WTC11 (cell line): ENCODE measurements around the gene KCNMA1.

Experiments used
- CREB1 ChIP-seq: sonication (generic); formaldehyde crosslinking; IDR thresholded peaks from 2 replicates; pipeline ENCODE4 v1.8.0; 2023; ENCODE audit warnings: mild to moderate bottlenecking, missing genetic modification reagents
- CTCF ChIP-seq: fragments of 200-600 bp; IDR thresholded peaks from 2 replicates; pipeline ENCODE4 v1.8.0; 2022; ENCODE audit warnings: antibody characterized with exemption
- ESRRA ChIP-seq: sonication (generic); formaldehyde crosslinking; IDR thresholded peaks from 2 replicates; pipeline ENCODE4 v1.8.1; 2022; ENCODE audit warnings: mild to moderate bottlenecking, missing genetic modification reagents, borderline replicate concordance
- FOXJ3 ChIP-seq: sonication (generic); formaldehyde crosslinking; IDR thresholded peaks from 2 replicates; pipeline ENCODE4 v1.9.0; 2021; ENCODE audit warnings: missing genetic modification reagents, mild to moderate bottlenecking, borderline replicate concordance
- FOXP1 ChIP-seq: sonication (generic); formaldehyde crosslinking; IDR thresholded peaks from 2 replicates; pipeline ENCODE4 v1.8.0; 2022; ENCODE audit warnings: missing genetic modification reagents, mild to moderate bottlenecking, moderate library complexity, borderline replicate concordance
- HMGA2 ChIP-seq: fragments of 250-450 bp; sonication (Bioruptor Pico); IDR thresholded peaks from 2 replicates; pipeline ENCODE4 v1.4.0; 2021; ENCODE audit warnings: mild to moderate bottlenecking, moderate library complexity
- IRF2 ChIP-seq: sonication (generic); formaldehyde crosslinking; IDR thresholded peaks from 2 replicates; pipeline ENCODE4 v1.8.0; 2022; ENCODE audit warnings: low read depth, missing genetic modification reagents, borderline replicate concordance
- SMAD4 ChIP-seq: sonication (generic); formaldehyde crosslinking; IDR thresholded peaks from 2 replicates; pipeline ENCODE4 v1.8.0; 2022; ENCODE audit warnings: mild to moderate bottlenecking, missing genetic modification reagents
- ZBTB43 ChIP-seq: sonication (generic); formaldehyde crosslinking; IDR thresholded peaks from 2 replicates; pipeline ENCODE4 v1.8.1; 2023; ENCODE audit warnings: mild to moderate bottlenecking, missing genetic modification reagents
- ZNF396 ChIP-seq: fragments of 250-450 bp; sonication (Bioruptor Pico); IDR thresholded peaks from 2 replicates; pipeline ENCODE4 v1.8.0; 2021; ENCODE audit warnings: mild to moderate bottlenecking, moderate library complexity, borderline replicate concordance

- TF ChIP-seq ESRRA: no peak
- no peak for TF ChIP-seq CTCF
- no peak for TF ChIP-seq SMAD4
- TF ChIP-seq FOXP1 (CRISPR knock-in tag): no peak
- TF ChIP-seq IRF2 (CRISPR knock-in tag): no peak
- no peak for TF ChIP-seq FOXJ3
- no peak for TF ChIP-seq ZBTB43 (CRISPR knock-in tag)
- TF ChIP-seq ZNF396 (CRISPR knock-in tag): no peak
- TF ChIP-seq CREB1 (CRISPR knock-in tag): no peak
- no peak for TF ChIP-seq HMGA2
Measured at GRCh38 chr10:77507291-77507880, 130.2 kb downstream of the KCNMA1 start.
